Hepatocyte (in vitro differentiated cells): ENCODE measurements around the gene CALML3.

Experiments
- CTCF ChIP-seq: fragments of 200-600 bp; sonication (generic); IDR thresholded peaks from 2 replicates; pipeline ENCODE4 v1.5.1; 2016; ENCODE audit warnings: antibody characterized with exemption, mild to moderate bottlenecking; ENCODE audit not compliant: poor library complexity
- EZH2 ChIP-seq: fragments of 200-600 bp; sonication (generic); IDR thresholded peaks from 2 replicates; pipeline ENCODE4 v1.6.1; 2016; ENCODE audit warnings: antibody characterized with exemption, mild to moderate bottlenecking, borderline replicate concordance
- EZH2phosphoT487 ChIP-seq: fragments of 200-600 bp; sonication (generic); IDR thresholded peaks from one replicate; pipeline ENCODE4 v1.6.1; 2018; ENCODE audit warnings: antibody characterized with exemption, mild to moderate bottlenecking, low read depth, moderate library complexity; ENCODE audit not compliant: unreplicated experiment, severe bottlenecking

GRCh38 chr10:5517546-5517945, 7.2 kb upstream of the CALML3 start:
- TF ChIP-seq CTCF (no peak), EZH2 (no peak), EZH2phosphoT487 (no peak)
